Measurements from ENCODE around the gene DUSP19. TPM values are rescaled to one million over a fixed set of nuclear protein-coding genes. Genes with fewer than 3 reads are reported as not detected.

Gene DUSP19
- total RNA-seq, 2 experiments from 2014 or later = 1.8 to 2.1 TPM

GRCh38 chr2:183124222-183124956, 45.8 kb downstream of the DUSP19 start, which contains the start of gene NUP35:
Gene NUP35 (plus strand): TSS chr2:183124443. CDS start chr2:183124458, 15 bp downstream.
- CTCF ChIA-PET = interaction anchor here (0.8 to 2.8 kb wide), 5 partner anchors 14 to 458 kb away, joined by 3 to 7 read pairs (median 3); partner anchors contain the start of gene DUSP19
- peak; percentile 95 for ATAC-seq
- Mint-ChIP-seq H3K27ac (peak within 1 kb of the TSS; percentile 99), H3K9me3 (ENCODE audit: low read depth) (no peaks in the 10 kb centered on the region), H3K4me1 (peaks cover 34% of the 10 kb centered on the region), H3K27me3 (peaks cover 17% of the 10 kb centered on the region), H3K4me3 (peak within 1 kb of the TSS; percentile 96), H3K36me3 (peaks cover 5% of the 10 kb centered on the region)
- DNase-seq = peak; percentile 90

GRCh38 chr2:183124957-183125255, 46.4 kb downstream of the DUSP19 start:
- no peak for DNase-seq
- no peaks in the 10 kb centered on the region for H3K9me3 Mint-ChIP-seq (ENCODE audit: low read depth)
- H3K27ac Mint-ChIP-seq = peak overlapping the region; percentile 99
- peaks cover 5% of the 10 kb centered on the region for H3K36me3 Mint-ChIP-seq
- CTCF ChIA-PET = interaction anchor here (0.8 to 2.8 kb wide), 3 partner anchors 13 to 84 kb away, joined by 3 to 7 read pairs (median 3); partner anchors contain the start of gene DUSP19
- peaks cover 34% of the 10 kb centered on the region for H3K4me1 Mint-ChIP-seq
- peak overlapping the region; percentile 96 for H3K4me3 Mint-ChIP-seq
- no peak for ATAC-seq
- H3K27me3 Mint-ChIP-seq = peaks cover 14% of the 10 kb centered on the region

GRCh38 chr2:183125659-183126341, 47.3 kb downstream of the DUSP19 start:
- peaks cover 7% of the 10 kb centered on the region for H3K27me3 Mint-ChIP-seq
- peaks cover 34% of the 10 kb centered on the region for H3K4me1 Mint-ChIP-seq
- H3K27ac Mint-ChIP-seq = peak overlapping the region; percentile 99
- DNase-seq = no peak
- H3K9me3 Mint-ChIP-seq (ENCODE audit: low read depth) = no peaks in the 10 kb centered on the region
- peak overlapping the region; percentile 96 for H3K4me3 Mint-ChIP-seq
- CTCF ChIA-PET = interaction anchor here (2.8 kb wide), 1 partner anchor 47 kb away, joined by 7 read pairs; the partner anchor contains the start of gene DUSP19
- ATAC-seq = no peak
- H3K36me3 Mint-ChIP-seq = peaks cover 9% of the 10 kb centered on the region

GRCh38 chr2:183126635-183127034, 48.1 kb downstream of the DUSP19 start:
- no peaks in the 10 kb centered on the region for H3K9me3 Mint-ChIP-seq (ENCODE audit: low read depth)
- CTCF ChIA-PET = no interaction called here
- no peak for ATAC-seq
- H3K4me1 Mint-ChIP-seq = peaks cover 34% of the 10 kb centered on the region
- no peak for DNase-seq
- H3K36me3 Mint-ChIP-seq = peaks cover 12% of the 10 kb centered on the region
- H3K27ac Mint-ChIP-seq = no peak overlapping the region
- H3K27me3 Mint-ChIP-seq = peaks cover 5% of the 10 kb centered on the region
- H3K4me3 Mint-ChIP-seq = peak overlapping the region; percentile 96

- Mint-ChIP-seq H3K4me3 (no peak overlapping the region), H3K36me3 (peaks cover 45% of the 10 kb centered on the region), H3K9me3 (ENCODE audit: low read depth) (no peaks in the 10 kb centered on the region), H3K4me1 (peaks cover 3% of the 10 kb centered on the region), H3K27ac (no peak overlapping the region), H3K27me3 (no peaks in the 10 kb centered on the region)
- CTCF ChIA-PET = no interaction called here
- DNase-seq (no peak), ATAC-seq (no peak)
Observed at GRCh38 chr2:183134016-183134415, 55.5 kb downstream of the DUSP19 start.

- CTCF ChIA-PET = interaction anchor here (1.7 kb wide), 1 partner anchor 10 kb away, joined by 4 read pairs; no protein-coding TSS in a partner anchor
- no peaks in the 10 kb centered on the region for H3K27me3 Mint-ChIP-seq
- H3K9me3 Mint-ChIP-seq (ENCODE audit: low read depth) = peaks cover 7% of the 10 kb centered on the region
- no peak for ATAC-seq
- DNase-seq = no peak
- peaks cover 79% of the 10 kb centered on the region for H3K36me3 Mint-ChIP-seq
- no peaks in the 10 kb centered on the region for H3K4me1 Mint-ChIP-seq
- no peak overlapping the region for H3K4me3 Mint-ChIP-seq
- no peak overlapping the region for H3K27ac Mint-ChIP-seq
Observed at GRCh38 chr2:183148955-183149354, 70.4 kb downstream of the DUSP19 start.

- DNase-seq (no peak), ATAC-seq (no peak)
- Mint-ChIP-seq H3K9me3 (ENCODE audit: low read depth) (peaks cover 7% of the 10 kb centered on the region), H3K27me3 (no peaks in the 10 kb centered on the region), H3K36me3 (peaks cover 79% of the 10 kb centered on the region), H3K27ac (no peak overlapping the region), H3K4me3 (no peak overlapping the region), H3K4me1 (no peaks in the 10 kb centered on the region)
- CTCF ChIA-PET = no interaction called here
Observed at GRCh38 chr2:183149489-183149888, 70.9 kb downstream of the DUSP19 start.

Other genes starting within 250 kb of the DUSP19 start
- gene FRZB, start 212.1 kb upstream of the DUSP19 start, total RNA-seq = not detected
- gene NCKAP1, start 40.3 kb upstream of the DUSP19 start, total RNA-seq = 1 to 10 TPM in 1 of 2 experiments, under 1 TPM in 1; 0.96 to 1.6 TPM
- gene NUP35, start 45.7 kb downstream of the DUSP19 start, total RNA-seq = 10 to 100 TPM; 23.5 to 24.9 TPM

Measured in activated CD8-positive, alpha-beta memory T cell treated with anti-CD3 and anti-CD28 coated beads, Interleukin-2, amount 10 ng/mL, durations not matched to agents 7 days and 5 days (primary cell).